ENCODE results near the gene MPPED1. TPM values are rescaled to one million over a fixed set of nuclear protein-coding genes. Genes with fewer than 3 reads are reported as not detected.

MPPED1 gene
- total RNA-seq, 2 donors from 2014 or later = not detected

DNA sequence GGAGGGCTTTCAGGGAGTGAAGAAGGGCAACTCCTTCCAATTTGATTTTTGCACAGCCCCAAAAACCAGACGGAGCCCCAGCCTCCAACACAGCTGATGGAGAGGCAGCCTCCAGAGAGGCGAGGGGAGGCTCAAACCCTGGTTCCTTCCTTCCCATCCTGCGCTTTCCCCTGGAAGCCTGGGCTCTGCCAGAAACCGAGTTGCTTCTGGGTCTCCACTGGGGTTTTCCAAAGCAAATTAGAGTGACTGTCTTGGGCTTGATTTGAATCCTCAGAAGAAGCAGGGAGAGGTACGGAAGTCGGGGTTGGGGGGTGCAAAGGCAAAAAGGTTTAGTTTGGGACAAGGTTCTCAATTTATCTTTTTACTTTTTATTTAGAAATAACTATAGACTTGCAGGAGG lies 129.2 kb downstream of the MPPED1 start:
- DNase-seq (ENCODE audit: low spot score) = no peak
- intact Hi-C loops (cut with DNase I) = no loop called here

DNA sequence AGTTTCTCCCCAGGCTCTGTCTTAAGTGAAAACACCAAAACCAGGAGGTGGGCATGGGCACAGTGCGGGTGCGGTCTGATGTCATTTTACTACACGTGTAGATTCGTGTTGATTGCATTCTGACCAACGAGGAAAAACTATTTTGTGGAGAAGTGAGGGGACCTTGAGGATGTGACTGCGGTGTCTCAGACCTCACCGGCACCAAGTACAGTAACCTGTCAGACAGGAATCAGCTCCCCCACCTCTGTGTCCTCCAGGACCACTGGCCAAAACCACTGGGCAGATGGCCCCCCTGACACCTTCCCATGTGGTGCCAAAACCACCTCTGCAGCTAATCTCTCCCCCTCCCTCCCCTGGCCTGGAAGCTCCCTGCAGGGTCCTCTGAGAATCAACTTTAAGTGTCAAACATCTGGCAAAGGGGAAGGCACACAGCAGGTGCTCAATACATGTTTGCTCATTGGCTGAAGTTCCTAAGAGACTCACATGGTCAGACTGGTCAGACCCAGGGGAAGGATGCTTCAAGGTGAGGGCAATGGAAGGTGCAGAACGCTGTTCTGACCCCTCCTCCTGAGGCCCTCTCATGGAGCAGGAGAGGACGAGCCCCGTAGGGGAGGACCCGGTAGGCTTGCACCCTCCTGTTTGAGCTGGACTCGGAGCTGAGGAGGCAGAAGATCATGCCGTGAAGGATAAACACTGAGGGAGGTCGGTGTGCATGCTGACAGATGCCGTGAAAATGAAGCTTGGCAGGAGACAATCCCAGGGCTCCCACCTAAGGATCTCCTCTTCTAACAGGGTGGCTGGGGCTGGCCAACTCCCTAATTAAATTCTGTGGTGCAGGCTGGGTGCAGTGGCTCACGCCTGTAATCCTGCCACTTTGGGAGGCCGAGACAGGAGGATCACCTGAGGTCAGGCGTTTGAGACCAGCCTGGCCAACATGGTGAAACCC lies 129.9 kb downstream of the MPPED1 start:
- no peak for DNase-seq (ENCODE audit: low spot score)
- intact Hi-C loops (cut with DNase I) = no loop called here

DNA sequence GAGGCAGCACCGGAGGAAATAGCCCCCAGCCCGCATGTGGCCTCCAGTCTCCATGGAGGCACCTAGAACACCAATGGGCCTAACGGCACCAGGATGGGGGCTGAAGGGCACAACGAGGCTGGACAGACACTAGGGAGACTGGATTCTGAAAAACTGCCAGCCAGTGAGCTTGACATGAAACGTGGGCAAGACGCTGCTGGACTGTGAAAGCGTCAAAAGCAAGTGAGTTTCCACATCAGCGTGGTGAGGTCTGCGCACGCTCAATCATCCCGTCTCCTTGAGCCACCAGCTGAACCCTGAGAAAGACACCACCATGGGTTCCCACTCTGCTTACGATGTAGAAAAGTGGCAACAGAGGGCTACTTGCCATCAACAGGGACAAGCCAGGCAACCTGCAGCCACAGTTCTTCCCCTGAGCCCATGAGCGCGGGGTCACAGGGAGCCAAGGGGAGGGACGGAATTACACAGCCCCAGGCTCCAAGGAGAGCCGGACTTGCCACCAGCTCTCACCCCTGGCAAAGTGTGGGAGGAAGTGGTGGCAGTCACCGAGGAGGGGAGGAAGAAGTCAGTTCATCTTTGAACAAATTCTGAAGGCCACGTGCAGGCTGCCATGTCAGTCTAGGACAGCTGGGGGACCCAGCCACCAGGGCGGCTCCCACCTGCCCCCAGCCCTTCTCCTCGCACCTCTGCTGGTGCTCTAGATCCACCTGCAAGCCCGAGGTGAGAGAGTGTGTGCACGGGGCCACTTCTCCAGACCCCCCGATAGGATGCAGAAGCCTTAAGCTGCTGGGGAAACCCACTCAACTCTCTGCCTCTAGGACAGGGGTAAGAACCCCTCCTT lies 131.1 kb downstream of the MPPED1 start:
- peak; percentile 60 for DNase-seq (ENCODE audit: low spot score)
- intact Hi-C loops (cut with DNase I) = no loop called here

DNA sequence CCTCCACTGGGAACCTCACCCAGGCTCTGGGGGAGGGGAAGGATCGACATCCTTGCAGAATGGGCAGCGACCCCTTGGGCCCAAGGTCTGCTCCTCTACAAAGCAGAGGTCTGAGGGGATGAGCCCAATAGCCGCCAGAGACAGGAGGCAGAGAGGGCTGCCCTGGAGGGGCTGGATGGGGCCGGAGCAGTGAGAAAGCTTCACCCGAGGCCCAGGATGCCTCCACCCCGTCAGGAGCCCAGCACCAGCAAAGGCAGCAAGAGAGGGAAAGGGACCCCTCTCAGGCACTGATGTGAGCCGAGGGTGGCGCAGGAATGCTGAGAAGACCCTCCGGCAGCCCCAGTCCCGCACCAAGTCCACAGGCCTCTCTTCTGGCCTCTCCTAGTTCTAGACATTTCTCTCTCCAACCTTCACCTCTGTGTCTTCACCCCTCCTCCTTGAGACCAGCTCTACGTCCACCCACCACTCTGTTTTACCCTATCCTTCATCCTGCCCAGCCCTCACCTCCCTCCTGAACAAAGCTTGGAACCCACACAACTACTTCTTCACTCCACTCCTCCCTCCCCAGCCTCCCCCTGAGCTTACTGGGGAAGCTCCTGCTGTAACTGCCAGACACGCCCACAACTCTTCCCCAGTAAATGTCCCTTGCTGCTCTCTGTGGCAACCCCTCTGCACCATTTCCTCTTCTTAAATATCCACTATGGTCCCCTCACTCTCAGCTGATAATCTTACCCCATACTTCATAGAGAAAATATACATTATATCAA lies 131.9 kb downstream of the MPPED1 start:
- intact Hi-C loops (cut with DNase I) = no loop called here
- DNase-seq (ENCODE audit: low spot score) = peak; percentile 68

DNA sequence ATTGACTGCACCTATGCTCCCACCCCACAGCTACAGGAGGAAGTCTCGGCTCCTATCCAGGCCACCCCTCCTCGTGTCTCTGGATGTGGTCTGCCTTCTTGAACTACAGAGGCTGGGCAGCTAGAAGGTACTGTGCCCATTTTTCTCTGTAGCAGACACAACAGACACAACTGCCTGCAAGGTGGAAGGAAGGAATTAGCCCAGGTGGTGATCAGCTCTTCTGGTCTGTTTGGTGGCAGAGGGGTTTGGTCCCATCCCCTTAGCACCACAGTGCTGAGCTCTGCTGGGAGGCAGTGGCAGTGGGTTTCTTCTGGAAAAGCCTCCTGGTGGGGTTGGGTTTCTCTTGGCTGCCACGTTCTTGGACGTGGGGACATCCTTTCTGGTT lies 132.5 kb downstream of the MPPED1 start:
- intact Hi-C loops (cut with DNase I) = no loop called here
- peak; percentile 35 for DNase-seq (ENCODE audit: low spot score)

DNA sequence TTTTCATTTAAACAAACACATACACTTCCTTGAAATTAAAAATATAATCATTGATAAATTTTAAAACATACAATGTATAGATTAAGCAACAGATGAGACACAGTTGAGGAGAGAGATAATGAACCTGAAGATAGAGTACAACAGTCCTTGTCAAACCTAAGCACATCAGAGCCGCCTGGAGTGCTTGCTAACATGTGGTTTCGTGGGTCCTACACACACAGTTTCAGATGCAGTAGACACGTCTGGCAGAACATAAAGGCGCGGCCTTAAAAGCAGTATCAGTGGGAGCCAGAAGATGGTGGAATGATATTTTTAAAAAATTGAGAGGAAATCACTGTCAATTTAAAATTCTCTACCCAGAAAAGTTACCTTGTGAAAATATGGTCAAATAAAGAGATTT lies 134.4 kb downstream of the MPPED1 start:
- no peak for DNase-seq (ENCODE audit: low spot score)
- intact Hi-C loops (cut with DNase I) = no loop called here

DNA sequence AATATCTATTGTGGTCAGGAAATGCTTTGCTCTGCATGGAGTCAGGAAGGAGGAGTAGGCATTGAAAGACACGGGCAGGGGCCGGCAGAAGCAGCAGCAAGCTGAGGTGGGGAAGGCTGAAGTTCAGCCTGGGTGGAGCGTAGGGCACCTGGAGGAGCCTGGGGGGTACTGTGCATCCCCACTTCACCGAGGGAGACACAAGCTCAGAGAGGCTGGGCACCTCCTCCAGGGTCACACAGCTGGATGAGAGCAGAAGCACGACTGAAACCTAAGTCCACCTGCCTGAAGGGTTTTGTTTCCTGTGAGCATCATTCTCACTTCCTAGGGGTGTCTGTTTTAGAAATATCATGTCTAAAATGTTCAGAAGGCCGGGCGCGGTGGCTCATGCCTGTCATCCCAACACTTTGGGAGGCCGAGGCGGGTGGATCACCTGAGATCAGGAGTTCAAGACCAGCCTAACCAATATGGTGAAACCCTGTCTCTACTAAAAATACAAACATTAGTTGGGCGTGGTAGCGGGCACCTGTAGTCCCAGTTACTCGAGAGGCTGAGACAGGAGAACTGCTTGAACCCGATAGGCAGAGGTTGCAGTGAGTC lies 138.3 kb downstream of the MPPED1 start:
- DNase-seq (ENCODE audit: low spot score) = no peak
- intact Hi-C loops (cut with DNase I) = no loop called here

DNA sequence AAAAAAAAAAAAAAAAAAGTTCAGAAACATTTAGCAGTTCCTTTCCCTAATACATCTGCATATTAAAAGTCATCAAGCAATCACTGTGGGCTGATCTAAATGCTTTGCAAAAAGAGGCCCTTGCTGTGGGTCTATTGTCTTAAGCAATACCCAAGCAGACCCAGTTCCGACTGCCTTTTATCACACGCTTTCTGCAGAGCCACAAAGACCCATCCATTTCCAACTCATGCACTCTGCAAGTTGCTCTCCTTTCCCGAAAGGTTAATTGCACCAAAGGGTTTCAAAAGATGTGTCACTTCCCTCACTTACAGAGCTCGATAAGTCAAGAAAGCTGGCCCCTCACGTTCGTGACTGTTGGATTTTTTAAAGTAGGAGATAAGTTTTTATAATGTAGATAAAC lies 138.9 kb downstream of the MPPED1 start:
- intact Hi-C loops (cut with DNase I) = no loop called here
- DNase-seq (ENCODE audit: low spot score) = no peak

DNA sequence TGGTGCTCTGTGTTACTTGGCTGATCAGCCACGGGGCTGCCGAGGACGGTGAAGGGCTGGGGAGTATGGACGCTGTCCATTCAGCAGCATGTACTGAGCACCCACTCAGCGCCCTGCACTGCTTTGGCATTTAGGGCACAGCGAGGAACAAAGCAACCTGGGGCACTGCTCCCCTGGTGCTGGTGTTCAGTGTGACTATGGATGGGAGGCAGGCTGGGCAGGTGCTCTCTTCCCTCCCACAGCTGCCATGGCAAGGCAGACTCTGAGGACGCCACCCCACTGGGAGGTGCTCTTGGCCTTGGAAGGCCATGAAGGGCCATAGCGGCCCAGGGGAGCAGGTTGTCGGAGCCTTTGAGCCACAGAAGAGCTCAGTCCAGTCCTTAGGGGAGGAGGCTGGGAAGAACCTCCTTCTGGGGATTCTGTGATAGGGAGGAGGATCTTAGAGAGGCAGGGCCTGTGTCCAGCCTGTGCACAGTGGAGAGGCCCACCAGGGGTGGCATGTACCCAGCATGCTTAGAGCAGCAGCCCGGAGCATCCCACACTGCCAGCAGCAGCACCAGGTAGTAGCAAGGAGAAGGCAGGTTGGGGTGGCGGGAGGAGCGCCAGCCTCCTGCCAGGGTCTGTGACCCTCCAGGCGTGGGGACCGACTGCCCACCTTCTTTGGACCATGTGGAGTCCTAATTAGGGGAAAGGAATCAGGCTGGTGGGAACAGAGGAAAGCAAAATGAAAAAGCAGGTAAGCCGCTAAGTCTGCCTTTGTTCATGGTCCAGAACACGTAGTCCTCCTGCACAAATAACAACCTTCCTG lies 141.8 kb downstream of the MPPED1 start:
- intact Hi-C loops (cut with DNase I) = loop anchor here in 1 of 2 donors (2.0 kb wide), 1 partner anchor 79 kb away; no protein-coding TSS in a partner anchor
- DNase-seq (ENCODE audit: low spot score) = peak; percentile 50

DNA sequence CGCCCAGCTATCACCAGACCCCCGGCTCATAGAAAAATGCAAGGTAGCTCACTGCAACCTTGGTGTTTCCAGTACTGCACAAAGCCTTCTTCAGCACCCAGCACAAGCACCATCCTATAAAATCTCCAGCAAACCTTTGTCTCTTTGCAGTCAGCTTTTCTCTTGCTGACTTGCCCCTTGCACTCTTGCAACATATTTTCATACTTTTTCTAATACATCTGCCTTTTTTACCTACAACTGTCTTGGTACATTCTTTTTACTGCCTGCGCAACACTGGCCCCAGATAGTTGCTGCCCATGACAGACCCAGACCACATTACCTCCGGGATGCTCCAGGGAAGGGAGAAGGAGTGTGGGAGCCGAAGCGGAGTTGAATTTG lies 142.4 kb downstream of the MPPED1 start:
- intact Hi-C loops (cut with DNase I) = loop anchor here in 1 of 2 donors (2.0 kb wide), 1 partner anchor 79 kb away; no protein-coding TSS in a partner anchor
- peak; percentile 12 for DNase-seq (ENCODE audit: low spot score)

DNA sequence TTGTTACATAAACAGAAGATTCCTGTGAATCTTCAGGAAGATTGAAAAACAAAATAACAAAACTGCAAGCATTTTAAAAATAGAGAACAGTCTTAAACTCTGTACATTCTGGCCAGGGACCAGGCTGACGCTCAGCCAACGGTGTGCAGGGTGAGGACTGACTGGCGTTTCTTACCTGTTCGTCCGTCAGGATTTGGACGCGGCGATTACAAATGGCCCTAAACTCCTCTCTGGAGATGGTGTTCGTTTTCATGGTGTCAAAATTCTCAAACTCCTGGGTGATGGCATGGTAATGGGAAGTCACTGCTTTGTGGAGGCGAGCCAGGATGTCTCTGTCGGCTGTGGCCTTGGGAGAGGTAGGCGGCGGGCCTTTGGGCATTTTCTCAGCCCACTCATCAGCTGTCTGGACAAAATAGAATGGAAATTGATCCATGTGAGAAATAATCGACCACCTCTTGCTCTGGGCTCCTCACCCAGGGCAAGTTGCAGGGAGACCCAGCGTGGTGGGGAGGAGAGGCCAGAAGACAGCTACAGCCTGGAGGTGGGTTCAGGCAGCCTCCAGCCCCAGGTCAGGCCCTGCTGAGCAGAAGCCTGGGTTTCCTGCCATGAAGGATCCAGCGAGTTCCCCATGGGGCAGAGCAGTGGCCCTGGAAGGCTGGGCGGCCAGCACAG lies 143.0 kb downstream of the MPPED1 start:
- no peak for DNase-seq (ENCODE audit: low spot score)
- intact Hi-C loops (cut with DNase I) = loop anchor here in 1 of 2 donors (2.0 kb wide), 1 partner anchor 78 kb away; no protein-coding TSS in a partner anchor

DNA sequence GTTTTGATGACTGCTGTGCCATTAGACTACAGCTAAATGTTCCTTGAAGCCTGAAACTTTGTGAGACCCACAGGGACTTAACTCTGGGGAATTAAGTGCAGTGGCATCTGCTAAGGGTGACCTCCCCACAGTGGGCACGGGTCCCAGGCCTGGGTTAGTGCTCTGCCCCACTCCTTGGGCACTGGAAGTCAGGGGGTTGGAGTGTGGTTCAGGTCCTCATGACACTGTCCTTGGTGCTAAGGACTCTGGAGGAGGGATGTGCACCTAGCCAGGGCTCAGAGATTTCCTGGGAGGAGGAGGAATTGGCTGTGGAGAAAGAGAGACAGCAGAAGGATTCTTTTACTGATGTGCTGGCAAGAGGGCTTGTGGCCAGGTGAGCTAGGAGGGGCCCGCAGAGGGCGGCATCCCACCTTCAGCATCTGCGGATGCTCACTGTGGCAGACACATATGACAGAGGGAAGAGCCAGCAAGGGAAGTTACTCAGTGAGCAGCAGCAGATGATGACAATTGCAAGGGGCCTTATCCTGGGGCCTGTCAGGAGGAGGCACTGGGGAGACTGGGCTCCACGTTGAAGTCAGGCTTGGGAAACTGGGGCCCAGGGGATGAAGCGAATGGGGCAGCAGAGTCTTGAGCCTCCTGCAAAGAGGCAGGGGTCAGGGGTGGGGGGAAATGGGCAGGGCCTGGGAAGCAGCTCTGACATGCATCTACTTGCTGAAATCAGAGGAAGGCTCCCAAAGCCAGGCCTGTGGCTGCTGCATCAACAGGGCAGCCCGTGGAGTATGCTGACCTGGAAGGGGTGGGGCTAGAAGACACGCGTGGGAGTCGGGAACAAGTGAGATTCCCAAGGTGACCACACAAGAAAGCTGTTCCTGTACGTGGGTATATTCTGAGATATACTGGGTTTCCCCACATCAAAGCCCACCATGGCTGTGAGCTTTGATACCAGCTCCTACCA lies 144.0 kb downstream of the MPPED1 start:
- DNase-seq (ENCODE audit: low spot score) = peak; percentile 37
- intact Hi-C loops (cut with DNase I) = loop anchor here in 1 of 2 donors (2.0 kb wide), 1 partner anchor 77 kb away; no protein-coding TSS in a partner anchor

Other genes starting within 250 kb of the MPPED1 start
- gene TTLL12, start 224.9 kb upstream of the MPPED1 start, total RNA-seq = 10 to 100 TPM; 13.9 to 16.0 TPM
- 1 to 10 TPM in 1 of 2 donors, under 1 TPM in 1; 0.79 to 1.1 TPM for gene SCUBE1, start 68.6 kb upstream of the MPPED1 start, total RNA-seq